IPS-20b (cell line): ENCODE results near the gene MRS2.

Source experiments
- H3K27ac ChIP-seq: one replicate; pipeline ENCODE4 v1.5.1; 2013; ENCODE audit warnings: low read length
- H3K27me3 ChIP-seq: 2 replicates; pipeline ENCODE4 v1.6.1; 2013; ENCODE audit warnings: mild to moderate bottlenecking, low read length, inconsistent platforms; ENCODE audit not compliant: insufficient read depth
- H3K36me3 ChIP-seq: 2 replicates; pipeline ENCODE4 v1.6.1; 2013; ENCODE audit warnings: low read depth, mild to moderate bottlenecking, inconsistent platforms, low read length, moderate library complexity; ENCODE audit not compliant: insufficient read depth
- H3K4me1 ChIP-seq: 2 replicates; pipeline ENCODE4 v1.6.1; 2013; ENCODE audit warnings: mild to moderate bottlenecking, control low read depth, inconsistent platforms, low read length, moderate library complexity; ENCODE audit not compliant: insufficient read depth
- H3K4me3 ChIP-seq: 2 replicates; pipeline ENCODE4 v1.5.1; 2013; ENCODE audit warnings: mild to moderate bottlenecking, low read length, inconsistent platforms
- H3K9ac ChIP-seq: 2 replicates; pipeline ENCODE4 v1.6.1; 2013; ENCODE audit warnings: low read depth, mild to moderate bottlenecking, inconsistent platforms, low read length, moderate library complexity
- H3K9me3 ChIP-seq: 2 replicates; pipeline ENCODE4 v1.6.1; 2013; ENCODE audit warnings: mild to moderate bottlenecking, low read depth, low read length, inconsistent platforms; ENCODE audit not compliant: insufficient read depth

The MRS2 gene

DNA sequence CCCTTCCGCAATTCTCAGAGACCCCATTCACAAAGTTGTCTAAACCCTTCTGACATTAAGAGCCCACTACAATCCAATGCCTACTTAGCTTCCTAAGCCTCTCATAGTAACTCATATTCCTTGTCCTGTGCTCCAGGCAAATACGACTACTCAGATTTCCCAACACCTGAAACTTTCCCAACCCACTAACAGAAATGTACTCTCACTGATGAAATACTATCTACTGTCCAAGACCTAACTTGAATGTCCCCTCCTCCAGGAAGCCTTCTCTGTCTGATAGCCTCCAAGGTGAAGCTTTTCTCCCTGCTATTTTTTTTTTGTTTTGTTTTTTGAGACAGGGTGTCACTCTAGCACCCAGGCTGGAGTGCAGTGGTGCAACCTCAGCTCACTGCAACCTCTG lies 56.2 kb downstream of the MRS2 start:
- Histone ChIP-seq H3K9me3 (no peaks in the 10 kb centered on the region), H3K4me1 (no peaks in the 10 kb centered on the region), H3K36me3 (no peaks in the 10 kb centered on the region), H3K27me3 (no peaks in the 10 kb centered on the region), H3K27ac (no peak overlapping the region), H3K4me3 (no peak overlapping the region), H3K9ac (no peak overlapping the region)

DNA sequence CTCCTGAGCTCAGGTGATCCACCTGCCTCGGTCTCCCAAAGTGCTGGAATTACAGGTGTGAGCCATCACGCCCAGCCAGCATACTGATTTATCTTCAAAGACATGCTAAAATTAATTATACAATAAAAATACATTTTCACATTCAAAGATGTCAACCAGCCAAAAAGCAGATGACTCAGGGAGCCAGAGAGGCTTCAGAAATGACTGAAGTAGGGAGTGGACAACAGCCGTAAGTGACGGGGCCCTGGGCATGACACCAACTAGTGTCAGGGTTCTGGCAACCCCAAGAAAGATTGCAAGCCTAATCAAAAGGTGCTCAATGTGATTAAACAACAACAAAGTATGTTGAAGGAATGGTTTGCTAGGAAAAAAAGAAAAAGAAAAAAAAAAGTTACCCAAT lies 58.2 kb downstream of the MRS2 start:
- Histone ChIP-seq H3K27ac (no peak overlapping the region), H3K4me1 (no peaks in the 10 kb centered on the region), H3K4me3 (no peak overlapping the region), H3K9me3 (no peaks in the 10 kb centered on the region), H3K9ac (no peak overlapping the region), H3K36me3 (no peaks in the 10 kb centered on the region), H3K27me3 (no peaks in the 10 kb centered on the region)

DNA sequence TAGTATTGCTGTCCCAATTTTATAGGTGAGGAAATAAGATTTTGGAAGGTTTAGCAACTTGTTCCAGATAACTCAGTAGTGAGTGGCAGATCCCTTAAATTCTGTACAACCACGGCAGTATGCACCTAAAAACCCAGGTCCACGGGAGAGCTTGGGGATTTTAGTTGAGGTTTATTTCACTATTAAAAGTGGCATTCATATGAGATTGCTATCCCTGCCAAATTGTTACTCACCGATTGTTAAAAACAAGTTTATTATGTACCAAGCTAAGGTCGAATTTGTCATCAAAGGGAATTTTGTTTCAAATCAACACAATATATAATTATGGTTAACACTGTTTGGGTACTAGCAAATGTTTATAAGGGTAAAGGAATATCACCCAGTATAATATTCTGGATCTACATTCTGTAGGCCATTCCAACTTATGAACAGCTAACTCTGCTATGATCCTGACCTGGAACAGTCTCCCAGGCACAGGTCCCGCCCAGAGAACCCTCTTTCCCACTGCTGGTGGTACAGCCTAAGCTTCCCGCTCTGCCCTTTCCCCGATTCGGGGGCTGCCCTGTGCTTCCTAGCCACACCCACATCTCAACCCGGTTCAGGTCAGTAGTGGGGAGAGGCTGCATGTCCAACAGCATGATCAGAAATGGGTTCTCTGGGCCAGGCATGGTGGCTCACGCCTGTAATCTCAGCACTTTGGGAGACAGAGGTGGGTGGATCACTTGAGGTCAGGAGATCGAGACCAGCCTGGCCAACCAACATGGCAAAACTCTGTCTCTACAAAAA lies 61.7 kb downstream of the MRS2 start:
- H3K4me1 ChIP-seq: no peaks in the 10 kb centered on the region
- no peaks in the 10 kb centered on the region for H3K36me3 ChIP-seq
- no peak overlapping the region for H3K9ac ChIP-seq
- H3K27me3 ChIP-seq: no peaks in the 10 kb centered on the region
- H3K9me3 ChIP-seq: no peaks in the 10 kb centered on the region
- H3K27ac ChIP-seq: no peak overlapping the region
- H3K4me3 ChIP-seq: no peak overlapping the region

DNA sequence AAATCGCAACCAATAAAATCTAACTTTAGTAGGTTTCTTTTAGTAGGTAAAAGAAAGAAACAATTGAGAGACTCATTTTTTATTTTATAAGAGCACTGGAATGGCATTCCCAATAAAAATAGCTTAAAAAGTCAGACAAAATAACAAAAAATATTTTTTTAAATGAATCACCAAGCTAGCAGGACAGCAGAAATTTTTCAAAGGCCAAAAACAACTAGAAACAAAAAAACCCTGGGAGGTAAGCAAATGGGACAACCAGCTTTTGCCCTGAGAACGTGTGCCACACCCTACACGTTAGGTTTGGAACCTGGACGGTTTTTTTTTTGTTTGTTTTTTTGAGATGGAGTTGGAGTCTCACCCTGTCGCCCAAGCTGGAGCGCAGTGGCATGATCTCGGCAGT lies 67.1 kb downstream of the MRS2 start:
- Histone ChIP-seq H3K4me3 (no peak overlapping the region), H3K9ac (no peak overlapping the region), H3K9me3 (no peaks in the 10 kb centered on the region), H3K27ac (no peak overlapping the region), H3K27me3 (no peaks in the 10 kb centered on the region), H3K4me1 (no peaks in the 10 kb centered on the region), H3K36me3 (no peaks in the 10 kb centered on the region)

DNA sequence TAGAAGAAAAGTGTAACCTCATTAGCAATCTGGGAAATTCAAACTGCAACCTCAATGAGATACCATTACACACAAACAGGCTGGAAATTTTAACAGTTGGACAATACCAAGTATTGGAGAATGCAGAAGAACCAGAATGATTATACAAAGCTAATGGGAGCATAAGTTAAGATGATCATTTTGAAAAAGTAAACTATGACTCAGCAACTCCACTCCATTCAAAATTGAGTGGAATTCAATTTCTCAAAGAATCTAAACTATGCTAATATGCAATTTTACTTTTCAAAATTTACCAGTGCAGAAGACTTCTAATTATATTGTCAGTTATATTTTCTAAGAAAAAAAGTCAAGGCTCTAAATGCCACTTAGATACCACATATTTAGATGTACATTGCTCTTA lies 69.4 kb downstream of the MRS2 start:
- Histone ChIP-seq H3K9ac (no peak overlapping the region), H3K9me3 (no peaks in the 10 kb centered on the region), H3K4me3 (no peak overlapping the region), H3K27me3 (no peaks in the 10 kb centered on the region), H3K4me1 (no peaks in the 10 kb centered on the region), H3K36me3 (no peaks in the 10 kb centered on the region), H3K27ac (no peak overlapping the region)
